Activated CD4-positive, alpha-beta T cell treated with anti-CD3 and anti-CD28 coated beads, Interleukin-2, amount 50 U/mL, for 16 hours (primary cell): ENCODE data around the gene MRPL42.
"Not testable (repeated sequence)": the region's sequence is repeated elsewhere in the genome, so short reads cannot be mapped to it uniquely, and the experiment has no call there.

Experiments used
- DNase-seq: peaks from one replicate; pipeline ENCODE4 v3.0.0-alpha.2; 2020

The MRPL42 gene

DNA sequence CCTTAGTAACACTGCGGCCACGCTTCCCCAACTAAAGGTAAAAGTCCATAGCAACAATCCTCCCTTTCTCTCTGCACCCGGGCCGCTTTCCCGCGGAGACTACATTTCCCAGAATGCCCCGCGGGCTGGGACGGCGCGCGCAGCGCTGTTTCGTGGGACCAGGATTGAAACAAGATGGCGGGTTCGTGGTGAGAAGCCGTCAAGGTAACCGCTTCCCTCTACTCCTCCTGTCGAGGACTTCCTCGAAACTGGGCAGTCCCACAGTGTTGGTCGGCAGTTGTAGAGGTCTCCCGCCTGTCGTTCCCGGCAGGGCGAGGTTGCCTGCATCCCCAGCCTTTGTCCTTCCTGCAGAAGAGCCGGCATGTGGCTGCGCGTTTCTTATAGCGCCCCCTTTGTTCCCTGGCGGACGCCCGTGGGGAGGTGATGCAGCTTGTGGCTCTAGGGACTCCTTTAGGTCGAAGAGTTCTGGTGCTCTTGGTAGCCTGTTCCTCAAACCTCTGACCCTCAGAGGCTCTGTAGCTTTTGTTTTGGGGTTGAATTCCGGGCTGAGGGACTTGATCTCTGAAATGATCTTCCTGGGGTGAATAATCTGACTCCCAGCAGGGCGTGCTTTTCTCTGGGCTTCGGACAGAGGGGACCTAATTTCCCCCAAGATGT is at the start of gene MRPL42:
TSS of gene MRPL42 (plus strand) at position 164 of the 657 bp plus-strand sequence. CDS start 1,772 bp downstream, outside the sequence.
- peak; percentile 93 for DNase-seq

DNA sequence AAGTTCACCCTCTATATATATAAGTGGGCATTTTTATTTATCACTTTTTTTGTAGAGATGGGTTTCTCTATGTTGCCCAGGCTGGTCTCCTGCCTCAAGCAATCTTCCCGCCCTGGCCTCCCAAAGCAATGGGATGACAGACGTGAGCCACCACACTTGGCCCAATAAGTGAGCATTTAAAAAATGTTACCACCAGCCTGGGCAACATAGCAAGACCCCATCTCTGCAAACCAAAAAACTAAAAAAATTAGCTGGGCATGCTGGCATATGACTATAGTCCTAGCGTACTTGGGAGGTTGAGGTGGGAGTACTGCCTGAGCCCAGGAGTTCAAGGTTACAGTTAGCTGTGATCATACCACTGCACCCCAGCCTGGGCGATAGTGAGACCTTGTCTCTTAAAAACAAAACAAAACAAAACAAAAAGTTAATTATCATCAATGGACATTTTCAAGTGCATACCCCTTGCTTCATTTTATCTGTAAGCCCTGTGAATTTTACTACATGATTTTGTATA is 49.3 kb upstream of the MRPL42 start:
- no peak for DNase-seq

DNA sequence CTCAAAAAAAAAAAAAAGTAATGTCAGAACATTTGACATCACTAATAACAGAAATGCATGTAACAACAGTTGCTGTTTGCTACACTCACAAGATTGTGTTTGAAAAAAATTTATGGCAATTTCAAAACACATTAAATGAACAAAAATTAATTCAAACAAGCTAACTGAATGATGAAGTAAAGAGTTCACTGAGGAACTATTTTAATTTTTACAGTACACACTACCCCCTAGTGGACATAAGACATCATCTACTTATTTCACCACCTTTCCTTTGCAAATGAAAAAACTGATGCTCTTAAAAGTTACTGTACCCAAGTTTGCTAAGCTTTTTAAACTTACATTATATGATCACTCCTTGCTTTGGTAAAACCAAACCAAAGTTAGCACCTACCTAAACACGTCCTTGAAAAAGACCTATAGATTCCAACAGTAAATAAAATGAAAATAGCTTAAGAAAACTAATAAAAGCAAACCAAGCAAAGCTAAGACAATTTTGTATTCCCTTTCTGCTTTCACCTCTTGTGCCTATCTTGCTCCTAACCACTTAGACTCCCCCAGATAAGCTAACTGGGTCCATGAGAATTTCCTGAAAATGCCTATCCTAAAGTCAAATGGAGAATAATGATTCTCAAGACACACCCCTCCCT is 47.8 kb upstream of the MRPL42 start:
- DNase-seq = peak; percentile 46

DNA sequence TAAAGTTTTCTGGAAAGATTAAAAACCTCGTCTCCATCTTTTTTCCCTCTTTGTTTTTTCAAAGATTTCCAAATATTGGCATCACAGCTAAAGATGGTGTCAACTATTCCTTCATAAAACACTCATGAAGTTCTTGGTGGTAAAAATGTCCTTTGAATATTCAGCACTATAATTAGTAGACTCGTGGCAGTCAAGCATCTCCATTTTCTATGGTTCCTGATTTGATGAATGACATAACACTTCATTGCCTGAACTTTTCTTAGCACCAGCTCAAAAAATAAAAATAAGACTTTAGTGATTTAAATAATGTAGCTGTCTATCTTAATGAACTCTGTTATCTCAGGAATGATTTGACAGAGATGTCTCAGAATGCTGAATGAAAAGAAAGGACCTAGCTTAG is 45.3 kb upstream of the MRPL42 start:
- no peak for DNase-seq

DNA sequence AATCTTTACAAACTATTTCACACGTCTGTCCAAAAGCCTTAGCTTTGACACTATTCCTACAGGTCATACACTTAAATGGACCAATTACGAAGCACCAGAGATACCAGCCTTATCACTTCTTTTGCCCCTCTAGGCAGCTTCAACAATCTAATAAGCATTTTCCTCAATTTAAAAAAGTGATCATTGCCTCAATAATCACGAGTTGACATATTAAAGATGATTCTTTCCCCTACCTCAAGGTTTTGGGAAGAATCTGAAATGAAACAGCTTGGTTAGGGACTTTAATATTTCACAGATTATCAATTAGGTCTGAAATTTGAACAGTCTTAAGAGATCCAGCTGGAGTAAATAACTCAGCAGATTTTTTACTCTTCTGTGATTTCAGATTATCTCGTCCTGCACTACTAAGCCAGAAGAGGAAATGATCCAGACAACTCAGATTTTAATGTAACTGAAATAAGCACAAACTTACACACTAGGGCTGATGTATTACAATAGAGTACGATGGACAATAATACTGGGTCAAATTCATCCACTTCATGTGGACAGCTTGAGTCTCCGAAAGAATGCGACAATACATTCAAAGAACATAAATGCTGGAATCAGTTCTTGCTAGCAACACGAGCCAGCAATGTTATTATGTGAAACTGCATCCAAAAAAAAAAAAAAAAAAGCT is 41.4 kb upstream of the MRPL42 start:
- DNase-seq = no peak

DNA sequence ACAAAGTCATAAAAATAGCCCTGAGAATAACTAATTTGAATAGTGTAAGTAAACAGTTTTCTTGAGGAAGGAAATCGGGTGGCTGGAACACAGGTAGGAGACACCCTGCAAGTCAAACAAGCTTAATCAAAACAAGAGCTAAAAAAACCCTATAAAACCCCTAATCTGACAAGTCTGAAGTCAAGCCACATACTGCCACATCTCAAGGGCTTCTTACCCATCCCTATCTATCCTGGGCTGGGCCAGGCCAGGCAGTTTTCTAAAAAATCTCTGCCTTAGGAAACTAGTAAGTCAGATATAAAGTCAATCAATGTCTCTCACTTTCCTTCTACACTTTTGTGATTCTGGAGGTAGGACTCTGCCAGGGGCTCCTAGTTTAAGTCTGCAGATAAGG is 40.9 kb upstream of the MRPL42 start:
- no peak for DNase-seq

DNA sequence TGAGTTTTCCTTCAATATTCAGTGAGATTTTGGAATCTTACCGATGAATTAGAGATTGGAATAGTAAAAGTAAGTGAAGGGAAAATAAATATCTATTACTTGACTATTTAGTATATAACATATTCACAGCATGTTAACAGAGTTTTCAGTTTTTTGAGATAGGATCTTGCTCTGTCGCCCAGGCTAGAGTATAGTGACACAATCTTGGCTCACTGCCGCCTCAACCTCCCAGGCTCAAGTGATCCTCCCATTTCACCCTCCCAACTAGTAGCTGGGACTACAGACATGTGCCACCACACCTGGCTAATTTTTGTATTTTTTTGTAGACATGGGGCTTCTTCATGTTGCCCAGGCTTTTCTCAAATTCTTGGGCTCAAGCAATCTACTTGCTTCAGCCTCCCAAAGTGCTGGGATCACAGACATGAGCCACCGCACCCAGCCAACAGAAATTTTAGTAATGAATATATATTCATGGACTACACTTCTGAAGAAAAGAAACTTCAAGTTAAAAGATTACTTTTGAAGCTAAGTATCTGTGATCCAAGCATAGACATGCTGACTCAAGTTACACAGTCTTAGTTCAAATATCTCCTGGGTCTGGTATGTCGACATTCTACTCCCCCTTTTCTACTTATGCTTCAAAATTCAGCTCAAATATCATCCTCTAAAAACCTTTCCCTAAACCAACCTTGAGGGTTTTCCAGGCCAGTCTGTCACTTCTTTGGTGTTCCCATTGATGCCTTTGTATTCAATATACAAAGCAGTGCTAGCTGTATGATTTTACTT is 39.3 kb upstream of the MRPL42 start:
- no peak for DNase-seq

DNA sequence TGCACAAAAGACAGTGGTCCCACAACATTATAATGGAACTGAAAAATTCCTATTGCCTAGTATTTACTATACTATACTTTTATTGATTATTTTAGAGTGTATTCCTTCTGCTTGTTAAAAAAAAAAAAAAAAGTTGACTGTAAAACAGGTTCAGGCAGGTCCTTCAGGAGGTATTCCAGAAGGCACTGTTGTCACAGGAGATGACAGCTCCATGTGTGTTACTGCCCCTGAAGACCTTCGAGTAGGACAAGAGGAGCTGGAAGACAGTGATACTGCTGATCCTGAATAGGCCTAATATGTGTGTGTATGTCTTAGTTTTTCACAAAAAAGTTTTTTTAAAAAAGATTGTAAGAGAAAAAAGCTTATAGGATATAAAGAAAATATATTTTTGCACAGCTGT is 37.9 kb upstream of the MRPL42 start:
- DNase-seq = no peak

DNA sequence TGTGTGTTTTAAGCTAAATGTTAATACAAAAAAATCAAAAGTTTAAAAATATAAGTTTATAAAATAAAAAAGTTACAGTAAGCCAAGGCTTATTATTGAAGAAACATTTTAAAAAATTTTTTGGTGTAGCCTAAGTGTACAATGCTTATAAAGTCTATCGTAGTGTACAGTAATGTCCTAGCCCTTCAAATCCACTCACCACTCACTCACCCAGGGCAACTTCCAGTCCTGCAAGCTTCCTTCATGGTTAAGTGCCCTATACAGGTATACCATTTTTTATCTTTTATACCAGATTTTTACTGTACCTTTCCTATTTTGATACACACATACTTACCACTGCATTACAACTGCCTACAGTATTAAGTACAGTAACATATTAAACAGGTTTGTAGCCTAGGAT is 37.5 kb upstream of the MRPL42 start:
- no peak for DNase-seq

DNA sequence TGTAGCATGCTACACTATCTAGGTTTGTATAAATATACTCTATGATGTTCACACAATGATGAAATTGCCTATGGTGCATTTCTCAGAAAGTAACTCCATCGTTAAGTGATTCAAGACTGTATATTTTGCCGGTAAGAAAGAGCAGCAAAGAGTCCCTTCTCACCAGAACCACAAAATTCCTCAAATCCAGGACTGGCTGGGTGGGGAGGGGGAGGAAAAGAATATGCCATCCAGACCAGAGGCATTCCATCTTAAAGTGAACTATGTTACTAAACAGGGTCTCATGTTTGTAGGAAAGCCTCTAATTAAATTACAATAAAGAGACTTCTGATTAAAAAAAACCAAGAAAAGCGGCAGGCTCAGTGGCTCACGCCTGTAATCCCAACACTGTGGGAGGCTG is 37.0 kb upstream of the MRPL42 start:
- DNase-seq = no peak

DNA sequence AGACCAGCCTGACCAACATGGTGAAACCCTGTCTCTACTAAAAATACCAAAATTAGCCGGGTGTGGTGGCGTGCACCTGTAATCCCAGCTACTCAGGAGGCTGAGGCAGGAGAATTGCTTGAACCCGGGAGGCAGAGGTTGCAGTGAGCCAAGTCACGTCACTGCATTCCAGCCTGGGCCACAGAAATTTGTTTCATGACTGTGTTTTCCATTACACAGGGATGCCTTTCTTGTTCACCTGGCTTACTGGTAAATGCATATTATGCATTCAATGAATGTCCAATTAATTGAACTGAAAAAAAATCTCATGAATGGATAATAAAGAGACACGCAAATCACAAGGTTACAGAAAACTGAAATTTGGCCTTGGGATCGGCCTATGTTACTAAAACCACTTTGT is 35.3 kb upstream of the MRPL42 start:
- not testable (repeated sequence) for DNase-seq

DNA sequence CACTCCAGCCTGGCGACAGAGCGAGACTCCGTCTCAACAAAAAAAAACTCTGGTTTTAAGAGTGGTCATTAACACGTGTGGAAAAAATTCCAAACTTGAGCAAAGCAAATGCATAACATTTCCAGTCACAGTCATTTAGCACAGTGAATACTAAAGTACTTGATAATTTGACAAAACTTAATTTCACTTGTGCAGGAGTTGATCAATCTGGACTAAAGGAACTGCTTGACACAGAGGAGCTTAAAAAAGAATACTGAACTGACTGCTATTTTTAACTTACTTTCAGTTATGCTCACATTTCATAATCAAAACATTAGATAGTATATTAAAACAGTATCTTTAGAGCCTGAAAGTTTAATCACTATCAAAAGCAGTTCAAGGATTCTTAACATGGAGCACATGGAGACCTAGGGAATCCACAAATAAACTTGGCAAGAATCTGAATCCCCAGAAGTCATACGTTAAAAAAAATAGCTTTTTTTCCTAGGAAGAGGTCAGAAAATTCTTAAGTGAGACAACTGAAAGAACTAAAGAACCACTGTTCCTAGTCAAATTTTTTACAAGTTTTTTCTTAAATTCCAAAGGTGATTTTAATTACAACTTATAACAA is 33.0 kb upstream of the MRPL42 start:
- no peak for DNase-seq

DNA sequence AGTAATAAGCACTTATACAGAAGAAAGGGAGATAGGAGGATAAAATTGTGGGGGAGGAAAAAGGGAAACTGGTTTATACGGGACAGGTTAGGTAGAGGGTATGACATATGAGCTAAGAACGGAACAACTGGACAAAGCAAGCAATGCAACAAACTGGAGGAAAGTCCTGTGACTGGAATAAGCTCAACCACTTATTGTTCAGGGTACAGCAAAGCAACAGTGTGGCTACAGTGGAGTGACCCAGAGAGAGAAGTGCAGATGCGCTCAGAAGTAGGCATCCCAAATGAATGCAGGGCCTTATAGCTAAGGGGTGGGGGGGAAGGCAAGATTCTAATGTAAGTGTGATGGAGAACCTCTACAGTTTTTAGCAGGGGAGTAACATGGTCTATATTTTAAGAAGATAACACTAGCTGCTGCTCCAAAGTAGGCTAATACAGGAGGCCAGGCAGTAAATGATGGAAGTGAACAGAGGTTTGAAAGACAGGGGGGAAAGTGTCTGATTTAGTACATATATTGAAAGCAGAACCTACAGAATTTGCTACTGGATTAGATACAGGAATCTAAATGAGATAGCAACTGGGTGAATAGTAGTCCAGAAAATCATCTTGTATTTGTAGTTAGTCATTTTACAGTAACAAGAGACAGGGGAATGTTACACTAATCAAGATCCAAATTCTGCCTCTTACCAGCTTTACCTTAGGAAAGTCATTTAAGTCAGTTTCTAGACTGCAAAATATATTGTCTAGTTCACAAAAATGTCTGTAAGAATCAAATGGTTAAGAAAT is 28.9 kb upstream of the MRPL42 start:
- no peak for DNase-seq

DNA sequence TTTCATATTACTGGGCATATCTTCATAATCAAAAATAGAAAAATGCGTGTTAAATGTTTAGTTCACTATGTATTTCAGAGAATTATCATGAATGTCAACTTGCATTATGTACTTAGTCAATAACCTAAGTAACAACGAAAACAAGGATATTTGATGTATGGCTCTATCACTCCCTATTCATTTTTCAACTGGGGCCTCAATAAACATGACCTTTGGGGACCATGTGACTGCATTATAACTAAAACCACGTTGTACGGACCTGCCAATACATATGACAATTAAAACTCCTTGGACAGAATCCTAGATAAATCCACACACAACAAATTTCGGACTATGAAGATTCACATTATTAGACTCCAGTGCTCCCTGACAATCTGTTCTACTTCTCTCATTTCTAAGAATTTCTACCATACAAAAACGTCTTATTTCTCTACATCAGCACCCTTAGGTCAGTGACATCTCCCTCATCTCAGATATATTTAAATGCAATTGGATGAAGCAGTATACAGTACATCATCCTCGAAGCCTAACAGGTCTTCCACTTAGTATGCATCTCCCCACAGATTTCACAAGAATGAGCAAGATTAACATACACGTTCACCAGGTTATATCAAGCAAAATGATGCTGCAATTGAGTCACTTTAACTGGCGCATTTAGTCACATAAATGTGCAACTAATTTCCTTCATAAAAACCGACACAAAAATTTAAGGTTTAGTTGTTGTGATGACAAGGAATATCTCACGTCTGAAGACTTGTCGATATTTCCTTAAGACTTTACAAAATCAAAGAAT is 27.1 kb upstream of the MRPL42 start:
- no peak for DNase-seq

DNA sequence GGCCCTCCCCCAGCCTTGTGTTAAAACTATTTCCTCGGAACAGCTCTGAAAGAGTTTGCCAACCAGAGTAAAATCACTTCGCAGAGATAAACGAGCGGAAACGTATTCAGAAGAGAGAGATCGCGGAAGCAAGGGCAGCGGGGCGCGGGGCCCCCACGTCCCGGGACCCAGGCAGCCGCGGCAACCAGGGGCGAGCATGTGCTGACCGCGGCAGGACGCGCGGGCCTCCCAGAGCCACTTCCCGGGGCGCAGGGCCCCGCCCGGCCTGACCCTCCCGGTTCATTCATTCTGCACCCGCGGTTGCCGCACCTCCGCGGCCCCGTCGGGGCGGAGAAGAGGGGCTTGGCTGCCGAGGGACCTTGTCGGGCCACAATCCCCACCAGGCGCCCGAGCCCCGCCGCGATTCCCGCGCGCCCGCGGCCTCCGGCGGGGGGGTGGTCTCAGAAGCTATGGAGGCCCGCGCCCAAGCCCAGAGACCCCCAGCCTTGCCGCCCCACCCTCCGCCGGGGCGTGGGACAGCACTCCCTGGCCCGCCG is 26.2 kb upstream of the MRPL42 start:
- DNase-seq = peak; percentile 35

DNA sequence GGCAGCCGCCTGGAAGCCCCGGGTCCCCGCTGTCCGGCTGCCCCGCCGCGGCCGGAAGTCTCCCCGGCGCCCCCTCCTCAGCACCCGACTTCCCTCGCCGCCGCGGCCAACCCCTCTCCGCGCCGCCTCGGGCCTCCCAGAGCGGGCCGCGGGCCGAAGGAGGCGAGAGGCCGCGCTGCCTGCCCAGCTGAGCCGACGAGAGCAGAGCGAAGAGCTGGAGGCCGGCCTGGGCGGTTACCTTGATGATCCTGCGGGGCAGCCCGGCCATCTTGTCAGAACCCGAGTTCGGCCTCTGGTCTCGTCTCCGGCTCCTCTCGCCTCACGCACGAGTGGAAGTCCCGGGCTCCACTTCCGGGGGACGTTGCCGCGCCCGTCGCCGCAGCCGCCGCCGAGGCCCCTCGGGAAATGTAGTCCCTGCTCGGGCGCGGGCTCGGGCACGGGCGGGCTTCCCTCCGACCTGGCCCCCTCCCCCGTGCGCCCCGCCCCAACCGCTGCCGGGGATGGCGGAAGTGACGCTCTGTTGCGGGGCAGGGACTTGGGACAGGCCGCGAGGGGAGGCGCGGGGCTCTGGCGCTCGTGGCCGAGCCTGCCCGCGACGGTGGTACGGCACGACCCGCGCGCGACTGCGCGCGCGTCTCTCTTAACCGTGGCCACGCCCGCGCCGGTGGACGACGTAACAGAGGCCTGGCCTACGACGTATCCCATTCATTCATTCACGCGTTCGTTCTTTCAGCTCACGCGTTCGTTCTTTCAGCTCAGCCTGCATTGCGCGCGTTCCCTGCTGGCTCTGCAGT is 25.5 kb upstream of the MRPL42 start, which contains the start of gene UBE2N:
TSS of gene UBE2N (minus strand) at position 331 of the 794 bp plus-strand sequence. CDS start at position 268, 63 bp downstream.
- DNase-seq = peak; percentile 96

DNA sequence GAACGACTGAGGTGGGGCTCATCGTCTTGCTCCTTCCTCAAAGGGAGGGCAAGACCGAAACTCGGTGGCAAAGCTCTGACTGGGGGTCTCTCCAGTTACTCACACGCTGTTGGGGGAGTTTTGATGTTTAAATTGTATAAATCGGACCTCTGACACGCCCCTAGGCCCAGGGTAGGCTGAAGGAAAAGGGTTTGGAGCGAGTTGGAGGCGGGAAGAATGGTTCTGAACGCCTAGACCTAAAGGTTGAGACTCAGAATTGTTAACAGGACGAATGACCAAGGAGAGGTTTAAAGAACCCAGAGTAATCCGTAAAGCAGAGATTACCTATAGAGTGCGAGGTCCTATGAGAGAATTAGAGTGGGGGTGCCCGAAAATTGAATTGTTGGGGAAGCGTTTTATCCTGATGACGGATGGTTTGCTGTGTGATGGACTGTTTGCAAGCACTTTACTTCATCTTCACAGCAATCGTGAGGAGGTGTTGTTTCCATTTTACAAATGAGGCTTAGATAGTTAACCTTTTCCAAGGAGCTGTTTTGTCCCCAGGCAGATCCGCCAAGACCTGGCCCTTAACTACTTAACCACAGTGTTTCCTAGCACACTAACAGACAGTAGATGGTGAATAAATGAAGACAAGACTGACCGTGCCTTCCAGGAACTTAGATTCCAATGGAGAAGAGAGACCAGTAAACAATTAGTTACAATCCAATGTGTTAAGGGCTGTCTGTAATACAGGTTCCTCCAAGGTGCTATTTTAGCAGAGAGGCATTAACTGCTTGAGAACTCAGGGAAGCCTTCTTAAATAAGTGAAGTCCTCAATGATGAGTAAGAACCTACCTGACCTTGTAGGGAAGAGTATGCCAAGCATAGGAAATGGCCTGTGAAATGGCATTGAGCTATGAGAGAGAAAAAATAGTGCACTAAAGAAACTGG is 24.6 kb upstream of the MRPL42 start:
- DNase-seq = no peak

DNA sequence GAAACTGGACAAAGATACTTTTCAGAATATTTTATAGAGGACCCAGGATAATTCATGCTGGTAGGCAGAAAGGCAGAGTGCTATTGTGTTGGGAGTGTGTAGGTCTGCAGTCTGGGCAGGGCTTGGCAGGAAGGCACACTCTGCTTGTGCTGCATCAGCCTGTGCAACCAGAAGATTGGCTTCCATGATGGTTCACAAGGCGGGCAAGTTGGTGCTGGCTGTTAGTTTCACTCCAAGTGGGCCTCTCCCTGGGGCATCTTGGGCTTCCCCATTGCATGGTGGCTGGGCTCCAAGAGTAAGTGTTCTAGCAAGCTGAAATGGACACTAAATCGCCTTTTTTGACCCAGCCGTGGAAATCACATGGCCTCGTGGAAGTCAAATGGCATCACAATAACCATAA is 23.7 kb upstream of the MRPL42 start:
- no peak for DNase-seq
